HG02588 (cell line): ENCODE measurements around the gene MAP3K20.
"Not testable (repeated sequence)": the region's sequence is repeated elsewhere in the genome, so short reads cannot be mapped to it uniquely, and the experiment has no call there.

Source experiments
- ATAC-seq: cut with Tn5 transposase; IDR thresholded peaks from one replicate; pipeline ENCODE4 v1.9.1; 2021; ENCODE audit warnings: mild to moderate bottlenecking, moderate library complexity; ENCODE audit not compliant: unreplicated experiment

MAP3K20 gene

DNA sequence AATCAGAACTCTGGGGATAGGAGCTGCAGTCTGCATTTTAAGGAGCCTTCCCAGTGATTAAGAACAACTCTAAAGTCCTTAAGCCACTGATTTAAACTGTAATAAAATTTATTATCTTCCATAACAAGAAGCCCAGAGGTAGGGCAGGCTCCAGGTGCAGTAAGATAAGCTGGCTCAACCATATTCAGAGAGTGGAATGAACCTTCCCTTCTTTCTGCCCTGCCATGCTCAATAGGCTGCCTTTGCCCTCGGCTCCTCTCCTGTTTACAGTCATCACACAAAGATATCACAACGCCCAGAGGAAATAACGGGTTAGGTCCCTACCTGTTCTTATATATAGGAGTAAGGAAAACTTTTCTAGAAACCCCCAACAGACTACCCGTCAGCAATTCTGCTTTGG is 188.5 kb downstream of the MAP3K20 start:
- no peak for ATAC-seq

DNA sequence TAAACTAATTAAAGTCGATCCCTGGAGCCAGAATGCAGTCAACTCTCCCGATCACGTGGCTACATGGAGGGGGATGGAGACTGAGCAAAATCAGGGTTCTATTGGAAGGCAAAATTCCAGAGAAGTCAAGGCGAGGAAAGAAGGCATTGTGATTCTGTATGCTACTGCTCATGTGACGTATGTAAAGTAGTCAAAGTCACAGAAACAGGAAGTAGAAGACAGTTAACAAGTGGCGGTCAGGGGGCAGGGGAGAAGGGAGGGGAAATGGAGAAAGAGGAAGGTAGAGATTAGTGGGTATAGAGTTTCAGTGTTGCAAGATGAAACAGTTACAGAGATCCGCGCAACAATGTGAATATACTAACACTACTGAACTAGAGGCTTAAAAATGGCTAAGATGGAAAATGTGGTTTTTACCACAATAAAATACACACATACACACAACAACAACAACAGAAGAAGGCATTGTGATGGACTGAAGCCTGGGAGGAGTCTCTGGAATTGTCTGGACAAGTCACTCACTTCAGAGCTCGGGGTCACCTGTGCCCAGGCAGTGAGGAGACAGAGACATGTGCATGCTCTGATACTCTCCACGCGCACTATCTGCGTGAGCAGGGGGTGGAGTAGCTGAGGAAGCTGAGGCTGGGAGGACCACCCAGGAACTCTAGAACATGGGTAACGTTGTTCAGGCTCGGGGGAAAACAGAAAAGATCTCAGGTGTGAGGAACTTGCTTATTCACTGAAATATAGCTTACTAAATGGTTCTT is 189.1 kb downstream of the MAP3K20 start:
- ATAC-seq: peak; percentile 97

DNA sequence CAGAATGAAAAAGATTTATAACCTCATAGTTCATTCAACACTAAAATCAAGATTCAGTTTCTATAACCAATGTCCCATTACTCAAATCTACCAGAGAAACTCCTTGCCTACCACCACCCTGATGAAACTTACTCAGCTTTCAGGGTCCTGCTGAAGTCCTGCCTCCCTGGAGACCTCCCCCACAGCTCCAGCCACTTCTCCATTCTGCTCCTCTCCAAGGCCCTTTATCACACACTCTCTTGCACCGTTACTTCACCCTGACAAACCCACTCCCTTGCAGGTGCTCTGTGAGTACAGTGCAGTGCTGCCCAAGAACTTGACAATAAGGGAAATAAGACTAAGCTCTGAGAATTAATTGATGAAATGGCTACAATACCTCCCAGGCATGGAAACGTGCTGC is 195.5 kb downstream of the MAP3K20 start:
- ATAC-seq: no peak

DNA sequence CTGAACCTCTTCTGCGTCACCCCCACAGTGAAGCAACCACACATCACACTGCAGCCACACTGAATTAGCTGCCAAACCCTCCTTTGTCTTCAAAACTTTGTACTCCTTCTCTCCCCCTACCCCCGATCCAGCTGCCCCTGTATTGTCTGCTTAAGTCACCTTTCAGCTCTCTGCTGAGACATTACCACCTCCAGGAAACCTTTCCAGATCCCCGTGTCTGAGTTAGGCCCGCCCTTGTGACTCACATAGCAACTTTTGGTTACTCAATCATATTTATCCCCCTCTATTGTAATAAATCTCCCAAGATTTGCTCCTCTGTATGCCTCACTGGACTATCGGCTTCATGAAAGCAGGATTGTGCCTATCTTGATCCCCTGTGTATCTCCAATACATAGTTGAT is 196.2 kb downstream of the MAP3K20 start:
- ATAC-seq: no peak

DNA sequence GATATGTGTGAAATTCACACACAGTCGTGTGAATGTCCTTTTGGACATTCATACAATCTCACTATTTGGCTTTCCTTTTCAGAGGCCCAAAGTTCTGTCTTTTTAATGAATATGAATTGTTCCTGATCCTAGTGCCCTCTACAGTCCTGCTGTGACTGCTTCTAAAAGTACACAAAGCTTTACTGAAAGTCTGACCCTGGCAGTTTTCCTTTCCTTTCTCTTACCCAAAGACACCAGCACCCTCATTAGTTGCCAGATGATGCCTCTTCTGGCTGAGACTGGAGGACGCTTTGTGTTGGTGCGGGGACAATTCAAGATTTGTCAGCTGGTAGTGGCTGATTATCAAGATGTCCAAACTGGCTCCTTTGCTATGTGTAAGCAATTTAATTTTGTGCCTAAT is 197.2 kb downstream of the MAP3K20 start:
- no peak for ATAC-seq

DNA sequence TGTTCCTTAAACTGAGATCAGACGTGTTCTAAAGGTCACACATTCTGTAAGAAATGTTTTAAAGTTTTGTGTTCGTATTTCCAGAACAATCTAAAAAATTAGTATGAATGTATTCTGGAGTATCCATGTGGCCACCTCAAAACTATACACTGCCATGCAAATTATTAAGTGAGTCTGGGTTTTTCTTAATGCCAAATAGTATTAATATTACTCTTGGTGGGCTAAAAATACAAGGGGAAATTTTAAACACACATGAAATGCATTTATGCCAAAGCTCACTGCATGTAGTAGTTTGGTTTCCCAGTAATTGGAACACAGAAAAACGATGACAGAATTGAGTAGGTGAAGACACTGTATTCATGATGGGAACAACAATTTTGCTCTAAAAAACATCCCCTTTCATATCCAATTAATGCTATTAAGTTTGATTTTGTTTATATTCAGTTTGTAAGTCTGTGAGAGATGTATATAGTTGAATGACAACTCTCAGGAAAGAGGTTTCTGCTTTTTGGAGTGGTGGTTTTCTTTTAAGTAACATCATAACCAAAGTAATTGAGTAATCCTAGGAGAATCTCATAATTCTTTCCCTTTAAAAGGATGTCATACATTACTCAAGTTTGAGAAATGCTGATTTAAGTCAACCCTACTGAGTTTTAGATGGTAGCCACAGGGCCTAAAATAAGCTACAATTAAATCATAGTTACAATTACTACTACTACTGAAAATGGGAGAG is 203.3 kb downstream of the MAP3K20 start:
- ATAC-seq: no peak

DNA sequence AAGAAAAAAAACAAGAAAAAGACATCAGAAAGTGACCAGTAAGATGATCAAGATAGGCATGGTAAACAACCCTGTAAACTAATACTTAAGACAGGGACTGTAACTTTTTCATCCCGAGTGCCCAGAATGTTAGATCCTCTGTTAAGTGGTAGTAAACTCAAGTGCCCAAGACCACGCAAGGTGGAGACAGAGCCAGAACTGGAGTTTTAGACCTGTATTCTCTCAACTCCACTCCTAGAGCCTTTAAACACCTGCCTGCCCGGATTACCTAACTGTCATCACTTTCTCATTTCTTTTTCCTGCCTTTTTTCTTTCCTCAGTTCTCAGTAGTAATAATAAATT is 203.9 kb downstream of the MAP3K20 start:
- ATAC-seq: no peak

DNA sequence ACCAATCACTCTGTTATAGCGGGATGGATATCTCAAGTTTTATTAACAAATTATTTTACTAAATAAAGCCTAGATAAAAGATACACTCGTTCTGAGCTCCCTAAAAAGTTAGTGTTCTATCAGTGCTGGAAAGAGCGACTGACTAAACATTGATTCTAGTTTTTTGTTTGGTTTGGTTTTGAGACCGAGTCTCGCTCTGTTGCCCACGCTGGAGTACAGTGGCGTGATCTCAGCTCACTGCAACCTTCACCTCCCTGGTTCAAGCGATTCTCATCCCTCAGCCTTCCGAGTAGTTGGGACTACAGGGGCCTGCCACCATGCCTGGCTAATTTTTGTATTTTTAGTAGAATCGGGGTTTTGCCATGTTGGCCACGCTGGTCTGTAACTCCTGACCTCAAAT is 205.2 kb downstream of the MAP3K20 start:
- no peak for ATAC-seq

DNA sequence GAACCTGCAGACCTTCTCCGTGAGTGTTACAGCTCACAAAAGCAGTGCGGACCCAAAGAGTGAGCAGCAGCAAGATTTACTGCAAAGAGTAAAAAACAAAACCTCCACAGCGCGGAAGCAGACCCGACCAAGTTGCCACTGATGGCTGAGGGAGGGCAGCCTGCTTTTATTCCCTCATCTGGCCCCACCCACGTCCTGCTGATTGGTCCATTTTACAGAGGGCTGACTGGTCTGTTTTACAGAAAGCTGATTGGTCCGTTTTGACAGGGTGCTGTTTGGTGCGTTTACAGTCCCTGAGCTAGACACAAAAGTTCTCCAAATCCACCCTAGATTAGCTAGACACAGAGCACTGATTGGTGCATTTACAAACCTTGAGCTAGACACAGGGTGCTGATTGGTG is 206.3 kb downstream of the MAP3K20 start:
- ATAC-seq: not testable (repeated sequence)

DNA sequence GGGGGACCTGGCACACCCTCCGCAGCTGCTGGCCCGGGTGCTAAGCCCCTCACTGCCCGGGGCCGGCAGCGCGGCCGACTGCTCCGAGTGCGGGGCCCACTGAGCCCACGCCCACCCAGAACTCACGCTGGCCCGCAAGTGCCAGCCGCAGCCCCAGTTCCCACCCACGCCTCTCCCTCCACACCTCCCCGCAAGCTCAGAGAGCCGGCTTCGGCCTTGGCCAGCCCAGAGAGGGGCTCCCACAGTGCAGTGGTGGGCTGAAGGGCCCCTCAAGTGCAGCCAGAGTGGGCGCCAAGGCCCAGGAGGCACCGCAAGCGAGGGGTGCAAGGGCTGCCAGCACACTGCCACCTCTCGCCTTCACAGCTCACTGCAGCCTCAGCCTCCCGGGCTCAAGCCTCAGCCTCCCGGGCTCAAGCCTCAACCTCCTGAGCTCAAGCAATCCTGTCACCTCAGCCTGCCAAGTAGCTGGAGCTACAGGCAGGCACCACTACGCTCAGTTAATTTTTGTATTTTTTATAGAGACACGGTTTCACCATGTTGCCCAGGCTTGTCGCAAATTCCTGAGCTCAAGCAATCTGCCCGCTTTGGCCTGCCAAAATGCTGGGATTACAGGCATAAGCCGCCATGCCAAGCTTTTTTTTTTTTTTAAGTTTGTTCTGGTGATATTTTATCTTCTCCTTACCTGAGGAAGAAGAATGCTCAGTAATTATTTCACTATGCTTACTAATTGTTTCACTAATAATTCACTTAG is 207.3 kb downstream of the MAP3K20 start:
- no peak for ATAC-seq

DNA sequence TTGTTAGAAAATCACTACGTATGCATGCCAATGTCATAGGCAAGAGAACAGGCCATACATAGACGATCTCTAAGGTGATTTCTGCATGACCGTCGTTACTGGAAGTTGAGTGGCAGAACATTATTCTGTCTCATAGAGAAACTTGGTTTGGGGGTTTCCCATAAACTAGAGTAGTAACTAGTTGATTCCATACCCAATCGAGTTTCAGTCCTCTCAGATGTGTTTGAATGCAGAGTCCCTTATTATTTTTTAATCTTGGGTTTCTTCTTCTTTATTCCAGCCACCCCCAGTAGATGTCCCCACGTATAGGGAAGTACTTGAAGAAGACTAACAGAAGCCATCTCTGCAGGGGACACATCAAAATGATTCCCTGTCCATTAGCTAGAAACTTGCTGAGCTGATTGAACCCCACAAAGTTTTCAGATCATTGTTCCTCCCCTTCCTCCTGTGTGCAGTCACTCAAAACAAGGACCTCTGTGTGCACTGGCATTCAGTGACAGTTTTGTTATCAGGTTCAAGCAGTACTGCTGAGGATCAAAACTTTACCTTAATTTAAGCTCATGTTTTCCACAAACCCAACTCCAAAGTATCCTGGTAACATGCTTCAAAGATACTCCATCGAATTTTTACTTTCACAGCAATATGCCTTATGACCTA is 210.6 kb downstream of the MAP3K20 start:
- ATAC-seq: peak; percentile 93

DNA sequence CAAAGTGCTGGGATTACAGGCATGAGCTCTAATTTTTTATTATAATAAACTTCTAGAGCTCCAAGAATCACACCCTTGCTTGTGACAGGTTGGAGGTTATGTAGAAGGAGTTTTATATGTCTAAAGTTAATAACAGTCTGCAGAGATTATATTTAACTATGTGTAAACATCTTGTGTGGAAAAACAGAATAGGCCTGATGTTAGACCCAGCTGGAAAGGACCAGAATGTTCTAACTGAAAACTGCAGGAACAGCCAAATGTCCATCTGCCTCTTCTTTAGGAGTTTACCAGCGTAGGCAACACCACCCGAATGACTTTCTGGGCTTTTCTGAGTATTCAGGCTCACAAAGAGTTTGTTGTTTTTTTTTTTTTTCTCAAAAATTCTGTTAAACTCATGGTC is 211.9 kb downstream of the MAP3K20 start:
- ATAC-seq: no peak

DNA sequence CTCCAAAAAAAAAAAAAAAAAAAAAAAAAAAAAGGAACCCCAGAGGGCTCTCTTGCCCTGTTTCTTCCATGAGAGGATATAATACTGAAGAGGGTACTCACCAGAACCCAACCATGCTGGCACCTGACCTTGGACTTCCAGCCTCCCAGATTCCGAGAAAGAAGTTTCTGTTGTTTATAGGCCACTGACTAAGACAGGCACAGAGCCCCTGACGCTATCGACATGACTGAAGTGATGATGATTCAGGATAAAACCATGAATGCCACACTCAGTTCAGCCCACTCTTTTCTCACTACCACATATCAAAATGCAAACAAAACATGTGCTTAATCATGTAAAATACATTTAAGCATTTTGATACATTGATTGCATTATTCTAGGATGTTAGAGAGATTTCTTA is 212.9 kb downstream of the MAP3K20 start:
- no peak for ATAC-seq

DNA sequence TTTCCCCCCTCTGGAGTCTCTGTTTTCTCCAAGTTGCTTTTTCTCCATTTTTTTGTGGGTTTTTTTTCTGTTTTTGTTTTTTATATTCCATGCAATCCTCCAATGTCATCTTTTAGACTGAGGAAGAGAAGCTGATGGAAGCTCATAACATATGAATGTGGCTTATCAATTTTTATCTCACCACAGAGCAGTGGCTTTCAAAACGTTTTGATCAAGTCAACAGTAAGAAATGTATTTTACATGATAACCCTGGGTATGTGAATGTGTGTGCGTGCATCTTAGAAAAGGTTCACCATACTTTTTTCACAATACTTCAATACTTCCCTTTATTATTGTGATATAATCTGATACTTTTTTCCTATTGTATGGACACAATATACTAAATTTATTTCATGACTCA is 214.4 kb downstream of the MAP3K20 start:
- ATAC-seq: no peak

DNA sequence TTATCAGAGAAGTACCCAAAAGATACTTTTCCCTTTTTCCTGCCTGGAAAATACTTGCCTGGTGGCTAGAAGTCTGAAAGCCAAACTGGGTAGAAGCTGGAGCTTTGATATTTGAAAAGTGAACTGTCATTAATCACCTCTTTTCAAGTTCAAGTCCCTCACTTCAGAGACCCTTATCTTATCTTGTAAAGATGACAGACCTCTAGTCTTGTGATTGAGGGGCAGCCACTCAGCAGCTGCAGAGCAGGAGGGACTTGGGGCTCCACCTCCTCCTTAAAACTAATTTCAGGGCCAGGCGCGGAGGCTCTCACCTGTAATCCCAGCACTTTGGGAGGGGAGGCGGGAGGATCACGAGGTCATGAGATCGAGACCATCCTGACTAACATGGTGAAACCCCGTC is 214.9 kb downstream of the MAP3K20 start:
- ATAC-seq: no peak

DNA sequence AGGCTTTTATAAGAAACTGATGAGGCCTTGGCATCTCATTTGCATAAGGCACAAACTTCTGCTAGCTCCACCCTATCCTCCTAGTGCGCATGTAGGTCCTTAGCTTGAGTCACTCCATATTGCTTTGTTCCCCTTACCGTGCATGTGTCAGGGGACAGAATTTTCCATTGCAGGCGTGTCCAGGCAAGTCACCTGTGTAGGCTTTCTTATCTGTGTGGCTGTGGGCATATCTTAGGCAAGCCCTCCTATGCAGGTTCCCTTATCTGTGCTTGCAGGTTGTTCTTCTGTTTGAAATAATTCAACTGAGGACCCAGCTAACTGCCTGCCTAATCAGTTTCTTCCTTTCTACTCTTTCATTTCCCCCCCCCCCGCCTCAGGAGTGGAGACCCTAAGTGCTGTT is 215.8 kb downstream of the MAP3K20 start:
- no peak for ATAC-seq

DNA sequence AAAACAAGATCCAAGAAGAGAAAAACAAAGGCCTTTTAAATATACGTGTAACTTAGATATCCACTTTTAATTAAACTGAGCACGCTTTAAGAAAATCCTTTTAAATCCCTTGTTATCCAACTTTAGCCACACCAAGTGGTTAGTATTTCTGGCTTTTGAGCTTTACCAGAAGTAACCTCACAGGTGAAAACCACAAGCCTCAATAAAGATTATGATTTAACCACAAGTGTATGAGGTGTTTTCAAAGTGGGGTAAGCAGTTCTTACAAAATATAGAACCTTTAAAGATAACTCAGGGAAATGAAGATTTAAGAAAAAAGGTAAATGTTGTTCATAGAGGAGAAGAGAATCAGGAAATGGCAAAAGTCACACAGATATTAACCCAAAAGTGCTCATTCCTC is 220.6 kb downstream of the MAP3K20 start:
- no peak for ATAC-seq

DNA sequence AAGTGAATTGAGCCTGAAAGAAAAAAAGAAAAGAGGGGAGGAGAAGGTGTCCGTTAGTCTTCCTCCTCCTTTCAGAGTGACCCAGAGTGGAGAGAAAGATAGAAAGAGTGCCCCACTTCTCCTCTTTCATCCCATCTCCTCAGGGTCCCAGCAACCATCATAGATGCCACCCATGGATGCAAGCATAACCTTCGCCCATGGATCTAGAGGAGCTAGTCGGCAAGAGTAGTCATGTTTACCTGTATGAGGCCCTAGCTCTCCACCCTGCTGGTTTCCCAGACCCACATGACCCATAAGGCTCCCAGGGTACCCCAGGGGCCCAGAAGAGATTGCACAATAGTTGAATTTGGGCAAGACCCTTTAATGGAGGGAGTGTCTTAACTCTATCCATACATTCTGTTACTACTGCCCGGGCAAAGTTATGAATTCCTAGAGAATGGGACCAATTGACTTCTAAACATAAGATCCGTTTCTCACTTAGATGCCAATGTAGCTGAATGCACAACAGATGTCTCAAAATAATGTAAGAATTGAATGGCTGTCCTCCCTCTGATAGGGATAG is 223.0 kb downstream of the MAP3K20 start:
- no peak for ATAC-seq

DNA sequence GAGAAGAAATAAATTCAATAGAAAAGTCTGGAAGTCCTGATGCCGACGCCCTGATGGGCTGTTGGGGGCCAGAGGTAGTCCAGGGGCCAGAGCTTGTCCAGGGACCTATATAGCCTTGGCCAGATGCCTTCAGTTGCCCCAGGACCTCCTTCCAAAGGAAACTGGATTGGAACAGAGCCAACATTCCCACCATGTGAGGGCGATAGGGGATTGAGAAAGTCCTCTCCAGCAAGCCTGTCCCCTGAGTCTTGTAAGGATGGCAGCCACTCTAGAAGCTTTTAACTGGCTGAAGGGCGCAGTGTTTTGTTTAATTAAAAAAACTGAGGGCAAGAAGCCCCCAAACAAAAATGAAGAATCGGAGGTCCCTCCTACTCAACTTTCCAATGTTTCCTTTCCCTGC is 224.1 kb downstream of the MAP3K20 start:
- no peak for ATAC-seq

DNA sequence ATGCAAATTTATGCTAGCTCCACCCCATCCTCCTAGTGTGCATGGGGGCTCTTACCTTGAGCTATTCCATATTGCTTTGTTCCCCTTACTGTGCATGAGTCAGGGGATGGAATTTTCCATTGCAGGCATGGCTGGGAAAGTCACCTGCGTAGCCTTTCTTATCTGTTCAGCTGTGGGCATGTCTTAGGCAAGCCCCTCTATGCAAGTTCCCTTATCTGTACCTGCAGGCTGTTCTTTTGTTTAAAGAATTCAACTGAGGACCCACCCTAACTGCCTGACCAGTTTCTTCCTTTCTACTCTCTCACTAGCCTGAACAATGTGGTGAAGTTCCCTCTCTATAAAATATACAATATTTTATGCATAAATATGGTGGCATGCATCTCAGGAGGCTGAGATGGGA is 224.8 kb downstream of the MAP3K20 start:
- no peak for ATAC-seq

DNA sequence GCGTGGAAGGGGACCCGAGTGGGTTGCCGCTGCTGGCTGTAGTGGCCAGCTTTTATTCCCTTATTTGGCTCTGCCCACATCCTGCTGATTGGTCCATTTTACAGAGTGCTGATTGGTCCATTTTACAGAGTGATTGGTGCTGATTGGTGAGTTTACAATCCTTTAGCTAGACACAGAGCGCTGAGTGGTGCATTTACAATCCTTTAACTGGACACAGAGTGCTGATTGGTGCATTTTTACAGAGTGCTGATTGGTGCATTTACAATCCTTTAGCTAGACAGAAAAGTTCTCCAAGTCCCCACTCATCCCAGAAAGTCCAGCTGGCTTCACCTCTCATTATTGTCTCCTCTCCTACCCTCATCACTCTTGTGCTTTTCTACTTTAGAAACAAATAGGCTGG is 225.9 kb downstream of the MAP3K20 start:
- not testable (repeated sequence) for ATAC-seq
